Loucy (cell line): ENCODE data around the gene ZNF22.
A peak's percentile ranks its signal among the peaks of the same experiment; 100 is the strongest.

Experiments used
- H2AFZ ChIP-seq: fragments of 200-600 bp; sonication (generic); 2 replicates; pipeline ENCODE4 v1.6.0; 2016; ENCODE audit warnings: antibody characterized with exemption, mild to moderate bottlenecking, low read length, moderate library complexity
- H3F3A ChIP-seq: fragments of 200-600 bp; 2 replicates; pipeline ENCODE4 v1.6.0; 2016; ENCODE audit warnings: antibody characterized with exemption, low read depth, mild to moderate bottlenecking
- H3K27me3 ChIP-seq: fragments of 200-600 bp; sonication (generic); 2 replicates; pipeline ENCODE4 v1.6.1; 2014; ENCODE audit warnings: low read length, mild to moderate bottlenecking; ENCODE audit not compliant: insufficient read depth, poor library complexity, severe bottlenecking
- H3K36me3 ChIP-seq: fragments of 200-600 bp; sonication (generic); 2 replicates; pipeline ENCODE4 v1.6.1; 2016; ENCODE audit warnings: low read length; ENCODE audit not compliant: insufficient read depth
- H3K4me1 ChIP-seq: fragments of 200-600 bp; sonication (generic); 2 replicates; pipeline ENCODE4 v1.5.1; 2014; ENCODE audit warnings: low read length, mild to moderate bottlenecking; ENCODE audit not compliant: insufficient read depth, poor library complexity, severe bottlenecking
- H3K4me2 ChIP-seq: fragments of 200-600 bp; sonication (generic); 2 replicates; pipeline ENCODE4 v1.6.0; 2014; ENCODE audit warnings: antibody characterized with exemption, low read length, low read depth, mild to moderate bottlenecking; ENCODE audit not compliant: poor library complexity, severe bottlenecking
- H3K4me3 ChIP-seq: fragments of 200-600 bp; sonication (generic); 2 replicates; pipeline ENCODE4 v1.5.1; 2014; ENCODE audit warnings: low read length, mild to moderate bottlenecking, mixed read lengths; ENCODE audit not compliant: poor library complexity, severe bottlenecking
- H3K79me2 ChIP-seq: fragments of 200-600 bp; sonication (generic); 2 replicates; pipeline ENCODE4 v1.6.1; 2014; ENCODE audit warnings: low read length; ENCODE audit not compliant: insufficient read depth
- H3K9ac ChIP-seq: fragments of 200-600 bp; sonication (generic); 2 replicates; pipeline ENCODE4 v1.6.0; 2014; ENCODE audit warnings: mild to moderate bottlenecking, low read depth, low read length, moderate library complexity; ENCODE audit not compliant: poor library complexity, severe bottlenecking
- H3K9me2 ChIP-seq: fragments of 200-600 bp; sonication (generic); replicated peaks from 2 replicates; pipeline ENCODE4 v1.6.1; 2016; ENCODE audit warnings: low read depth, low read length, mixed read lengths
- H3K9me3 ChIP-seq: fragments of 200-600 bp; sonication (generic); 2 replicates; pipeline ENCODE4 v1.6.1; 2014; ENCODE audit warnings: mild to moderate bottlenecking, antibody characterized with exemption, low read length, low read depth; ENCODE audit not compliant: insufficient read depth
- H4K20me1 ChIP-seq: fragments of 200-600 bp; sonication (generic); 2 replicates; pipeline ENCODE4 v1.6.0; 2014; ENCODE audit warnings: antibody characterized with exemption, low read length, mild to moderate bottlenecking; ENCODE audit not compliant: insufficient read depth, poor library complexity, severe bottlenecking
- EZH2phosphoT487 ChIP-seq: fragments of 200-600 bp; IDR thresholded peaks from 2 replicates; pipeline ENCODE4 v1.6.1; 2018; ENCODE audit warnings: antibody characterized with exemption, mild to moderate bottlenecking, moderate library complexity, borderline replicate concordance
- TF ChIP-seq, protein P1 (sequence below): fragments of 200-600 bp; sonication (generic); conservative IDR thresholded peaks from 2 replicates; pipeline ENCODE4 v1.5.1; 2014; ENCODE audit warnings: mild to moderate bottlenecking, antibody characterized with exemption, low read length

The ZNF22 gene

DNA sequence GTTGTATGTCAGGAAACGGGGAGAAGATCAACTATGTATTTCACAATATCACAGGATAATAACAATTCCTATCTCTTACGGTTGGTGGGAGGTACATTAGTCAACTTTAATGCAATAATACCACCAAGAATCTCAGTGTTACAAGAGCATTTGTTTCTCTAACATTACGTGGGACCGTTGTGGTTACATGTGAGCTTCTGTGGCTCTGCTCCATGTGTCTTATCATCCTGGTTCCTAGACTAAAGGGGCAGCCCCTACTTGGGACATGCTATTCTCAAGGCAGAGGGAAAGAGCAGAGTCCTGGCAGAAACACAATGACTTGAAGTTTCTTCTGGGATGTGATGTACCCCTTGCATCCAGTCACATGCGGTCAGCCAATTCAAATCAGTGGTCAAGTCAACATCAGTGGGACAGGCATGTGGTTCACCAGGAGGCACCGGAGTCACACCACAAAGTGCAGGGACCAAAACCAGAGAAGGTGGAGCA lies 2.5 kb upstream of the ZNF22 start:
- Histone ChIP-seq H3K9me2 (no peaks in the 10 kb centered on the region), H3K9ac (peak overlapping the region; percentile 92), H3K9me3 (peaks cover 12% of the 10 kb centered on the region), H3K4me2 (peak overlapping the region; percentile 97), H2AFZ (no peak overlapping the region), H3K4me1 (peaks cover 78% of the 10 kb centered on the region), H4K20me1 (peaks cover 18% of the 10 kb centered on the region), H3F3A (peaks cover 21% of the 10 kb centered on the region), H3K36me3 (peaks cover 9% of the 10 kb centered on the region), H3K79me2 (peaks cover 51% of the 10 kb centered on the region), H3K27me3 (no peaks in the 10 kb centered on the region), H3K4me3 (no peak overlapping the region)
- no peak for TF ChIP-seq EZH2phosphoT487
- TF ChIP-seq, protein P1, sequence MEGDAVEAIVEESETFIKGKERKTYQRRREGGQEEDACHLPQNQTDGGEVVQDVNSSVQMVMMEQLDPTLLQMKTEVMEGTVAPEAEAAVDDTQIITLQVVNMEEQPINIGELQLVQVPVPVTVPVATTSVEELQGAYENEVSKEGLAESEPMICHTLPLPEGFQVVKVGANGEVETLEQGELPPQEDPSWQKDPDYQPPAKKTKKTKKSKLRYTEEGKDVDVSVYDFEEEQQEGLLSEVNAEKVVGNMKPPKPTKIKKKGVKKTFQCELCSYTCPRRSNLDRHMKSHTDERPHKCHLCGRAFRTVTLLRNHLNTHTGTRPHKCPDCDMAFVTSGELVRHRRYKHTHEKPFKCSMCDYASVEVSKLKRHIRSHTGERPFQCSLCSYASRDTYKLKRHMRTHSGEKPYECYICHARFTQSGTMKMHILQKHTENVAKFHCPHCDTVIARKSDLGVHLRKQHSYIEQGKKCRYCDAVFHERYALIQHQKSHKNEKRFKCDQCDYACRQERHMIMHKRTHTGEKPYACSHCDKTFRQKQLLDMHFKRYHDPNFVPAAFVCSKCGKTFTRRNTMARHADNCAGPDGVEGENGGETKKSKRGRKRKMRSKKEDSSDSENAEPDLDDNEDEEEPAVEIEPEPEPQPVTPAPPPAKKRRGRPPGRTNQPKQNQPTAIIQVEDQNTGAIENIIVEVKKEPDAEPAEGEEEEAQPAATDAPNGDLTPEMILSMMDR: no peak

DNA sequence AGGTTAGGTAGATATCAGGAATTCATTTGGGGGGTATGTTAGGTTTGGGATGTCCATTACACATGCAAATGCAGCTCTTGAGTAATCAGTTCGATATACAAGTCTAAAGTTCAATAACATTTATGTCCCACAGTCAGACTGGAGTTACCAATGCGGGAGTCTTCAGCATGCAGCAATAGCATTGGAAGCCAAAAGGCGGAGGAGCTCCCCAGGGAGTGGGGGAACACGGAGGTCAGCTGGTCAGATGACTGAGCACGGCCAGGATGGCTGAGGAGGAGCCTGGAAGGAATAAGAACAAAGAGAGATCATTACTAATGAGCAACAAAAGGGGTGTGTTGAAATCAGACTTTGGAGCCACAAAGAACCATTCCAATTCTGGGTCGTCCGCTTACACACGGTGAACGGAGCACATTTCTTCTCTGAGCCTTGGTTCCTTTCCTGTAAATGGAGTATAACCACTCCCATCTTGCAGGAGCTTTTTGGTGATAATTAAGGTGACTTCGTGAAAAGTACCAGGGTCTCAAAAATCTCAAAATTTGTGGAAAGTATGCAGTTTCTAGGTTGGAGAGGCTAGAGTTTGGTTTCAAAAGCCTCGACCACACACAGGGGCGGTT lies 478 bp upstream of the ZNF22 start:
- H3K9me3 ChIP-seq: peaks cover 30% of the 10 kb centered on the region
- peaks cover 25% of the 10 kb centered on the region for H3F3A ChIP-seq
- H3K4me3 ChIP-seq: peak overlapping the region; percentile 81
- peaks cover 76% of the 10 kb centered on the region for H3K4me1 ChIP-seq
- H3K79me2 ChIP-seq: peaks cover 71% of the 10 kb centered on the region
- peaks cover 29% of the 10 kb centered on the region for H3K36me3 ChIP-seq
- no peaks in the 10 kb centered on the region for H3K9me2 ChIP-seq
- H3K4me2 ChIP-seq: peak overlapping the region; percentile 97
- TF ChIP-seq EZH2phosphoT487: no peak
- TF ChIP-seq, protein P1: no peak
- no peaks in the 10 kb centered on the region for H3K27me3 ChIP-seq
- H3K9ac ChIP-seq: peak overlapping the region; percentile 92
- no peak overlapping the region for H2AFZ ChIP-seq
- peaks cover 33% of the 10 kb centered on the region for H4K20me1 ChIP-seq

DNA sequence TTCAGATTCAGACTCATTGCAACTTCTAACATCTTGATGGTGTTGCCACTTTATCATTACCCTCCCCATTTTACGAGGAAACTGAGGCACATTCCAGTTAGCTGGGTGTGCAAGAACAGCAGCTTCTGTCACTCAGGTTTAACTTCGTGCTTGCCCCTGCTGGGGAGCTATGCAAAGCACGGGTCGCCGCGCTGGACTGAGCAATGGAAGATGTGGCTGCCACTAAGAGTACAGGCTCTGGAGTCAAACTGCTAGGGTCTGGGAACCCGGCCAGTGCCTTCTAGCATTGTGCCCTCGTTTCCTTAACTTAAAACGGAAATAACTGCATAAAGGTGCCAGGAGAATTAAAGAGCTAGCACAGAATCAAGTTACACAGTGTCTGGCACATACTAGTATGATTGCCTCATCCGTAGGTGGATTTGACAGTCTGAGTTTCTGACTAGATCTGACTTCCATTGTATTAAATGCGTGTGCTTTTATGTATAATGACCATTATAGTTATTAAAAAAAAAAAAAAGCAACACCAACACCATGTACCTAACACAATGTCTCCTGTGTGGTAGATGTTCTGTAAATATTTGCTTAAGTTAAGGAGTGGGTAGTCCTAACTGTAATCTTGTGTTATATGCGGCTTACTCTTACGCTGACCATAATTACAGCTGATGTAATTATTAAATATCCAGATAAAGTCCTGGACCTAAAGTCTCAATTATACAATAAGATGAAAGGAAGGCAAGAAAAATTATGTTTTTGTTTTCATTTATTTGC lies 842 bp downstream of the ZNF22 start:
- Histone ChIP-seq H3K4me2 (peak overlapping the region; percentile 86), H3K36me3 (peaks cover 32% of the 10 kb centered on the region), H3K9ac (peak overlapping the region; percentile 92), H3F3A (peaks cover 13% of the 10 kb centered on the region), H2AFZ (no peak overlapping the region), H3K27me3 (no peaks in the 10 kb centered on the region), H3K9me3 (peaks cover 30% of the 10 kb centered on the region), H3K79me2 (peaks cover 78% of the 10 kb centered on the region), H3K4me1 (peaks cover 63% of the 10 kb centered on the region), H3K4me3 (peak overlapping the region; percentile 81), H3K9me2 (no peaks in the 10 kb centered on the region), H4K20me1 (peaks cover 33% of the 10 kb centered on the region)
- TF ChIP-seq, protein P1: peak; percentile 22; the same call in 1 of the 2 replicates
- no peak for TF ChIP-seq EZH2phosphoT487
